Cardiac muscle cell (in vitro differentiated cells and primary cell): ENCODE data around the gene HM13. TPM values are rescaled to one million over a fixed set of nuclear protein-coding genes. Genes with fewer than 3 reads are reported as not detected.

Source experiments
- DNase-seq, 2 donors: peaks; one replicate each; pipeline versions ENCODE4 v3.0.0 to v3.0.0-alpha.2; 2010 to 2017; ENCODE audit warnings: low read depth in 1 of 2, low spot score in 1 of 2
- H3K27ac ChIP-seq: fragments of 200-600 bp; sonication (generic); 2 replicates; pipeline ENCODE4 v1.5.1; 2016
- H3K27me3 ChIP-seq: fragments of 200-600 bp; sonication (generic); 2 replicates; pipeline ENCODE4 v1.6.0; 2016; ENCODE audit warnings: control low read depth
- H3K36me3 ChIP-seq: fragments of 200-600 bp; sonication (generic); 2 replicates; pipeline ENCODE4 v1.5.1; 2016; ENCODE audit warnings: control low read depth
- H3K4me1 ChIP-seq: fragments of 200-600 bp; sonication (generic); 2 replicates; pipeline ENCODE4 v1.8.1; 2017; ENCODE audit warnings: low read depth, mild to moderate bottlenecking, mixed run types
- H3K4me3 ChIP-seq: fragments of 200-600 bp; sonication (generic); 2 replicates; pipeline ENCODE4 v1.5.1; 2016; ENCODE audit warnings: mild to moderate bottlenecking
- H3K9me3 ChIP-seq: fragments of 200-600 bp; sonication (generic); 2 replicates; pipeline ENCODE4 v1.5.1; 2017; ENCODE audit warnings: low read depth, mild to moderate bottlenecking, control low read depth
- polyA plus RNA-seq: library from polyadenylated mRNA; unstranded; fragments of >200 nt; fragmentation: Nextera tagmentation; extraction: Ambion mirVana; gene quantifications from 2 replicates; pipeline ENCODE4 v1.2.1, GENCODE V29; 2016
- total RNA-seq: library from RNA; depleted of rRNA; stranded (reverse); fragments of >200 nt; gene quantifications from 2 replicates; pipeline ENCODE4 v1.2.3, GENCODE V29; 2016
- TF ChIP-seq, protein P1 (sequence below): IDR thresholded peaks from 2 replicates; pipeline ENCODE4 v1.5.1; 2012; ENCODE audit warnings: low read depth, mild to moderate bottlenecking, low read length

HM13 gene
- total and polyA plus RNA-seq, 2 experiments from 2014 or later, result 49.8 to 170 TPM

GRCh38 chr20:31474758-31475427, 39.3 kb upstream of the HM13 start, which contains the start of the genes DEFB124 and REM1:
TSS of gene DEFB124 (minus strand) at chr20:31475127. CDS start at chr20:31473013, 2,114 bp downstream.
TSS of gene REM1 (plus strand) at chr20:31475288. CDS start at chr20:31476446, 1,158 bp downstream.
- Histone ChIP-seq H3K27ac (no peak within 1 kb of the TSS), H3K4me1 (no peaks in the 10 kb centered on the region), H3K36me3 (no peaks in the 10 kb centered on the region), H3K4me3 (no peak within 1 kb of the TSS), H3K9me3 (no peaks in the 10 kb centered on the region), H3K27me3 (no peaks in the 10 kb centered on the region)
- DNase-seq, result no peak
- TF ChIP-seq, protein P1, sequence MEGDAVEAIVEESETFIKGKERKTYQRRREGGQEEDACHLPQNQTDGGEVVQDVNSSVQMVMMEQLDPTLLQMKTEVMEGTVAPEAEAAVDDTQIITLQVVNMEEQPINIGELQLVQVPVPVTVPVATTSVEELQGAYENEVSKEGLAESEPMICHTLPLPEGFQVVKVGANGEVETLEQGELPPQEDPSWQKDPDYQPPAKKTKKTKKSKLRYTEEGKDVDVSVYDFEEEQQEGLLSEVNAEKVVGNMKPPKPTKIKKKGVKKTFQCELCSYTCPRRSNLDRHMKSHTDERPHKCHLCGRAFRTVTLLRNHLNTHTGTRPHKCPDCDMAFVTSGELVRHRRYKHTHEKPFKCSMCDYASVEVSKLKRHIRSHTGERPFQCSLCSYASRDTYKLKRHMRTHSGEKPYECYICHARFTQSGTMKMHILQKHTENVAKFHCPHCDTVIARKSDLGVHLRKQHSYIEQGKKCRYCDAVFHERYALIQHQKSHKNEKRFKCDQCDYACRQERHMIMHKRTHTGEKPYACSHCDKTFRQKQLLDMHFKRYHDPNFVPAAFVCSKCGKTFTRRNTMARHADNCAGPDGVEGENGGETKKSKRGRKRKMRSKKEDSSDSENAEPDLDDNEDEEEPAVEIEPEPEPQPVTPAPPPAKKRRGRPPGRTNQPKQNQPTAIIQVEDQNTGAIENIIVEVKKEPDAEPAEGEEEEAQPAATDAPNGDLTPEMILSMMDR, result no peak

DNA sequence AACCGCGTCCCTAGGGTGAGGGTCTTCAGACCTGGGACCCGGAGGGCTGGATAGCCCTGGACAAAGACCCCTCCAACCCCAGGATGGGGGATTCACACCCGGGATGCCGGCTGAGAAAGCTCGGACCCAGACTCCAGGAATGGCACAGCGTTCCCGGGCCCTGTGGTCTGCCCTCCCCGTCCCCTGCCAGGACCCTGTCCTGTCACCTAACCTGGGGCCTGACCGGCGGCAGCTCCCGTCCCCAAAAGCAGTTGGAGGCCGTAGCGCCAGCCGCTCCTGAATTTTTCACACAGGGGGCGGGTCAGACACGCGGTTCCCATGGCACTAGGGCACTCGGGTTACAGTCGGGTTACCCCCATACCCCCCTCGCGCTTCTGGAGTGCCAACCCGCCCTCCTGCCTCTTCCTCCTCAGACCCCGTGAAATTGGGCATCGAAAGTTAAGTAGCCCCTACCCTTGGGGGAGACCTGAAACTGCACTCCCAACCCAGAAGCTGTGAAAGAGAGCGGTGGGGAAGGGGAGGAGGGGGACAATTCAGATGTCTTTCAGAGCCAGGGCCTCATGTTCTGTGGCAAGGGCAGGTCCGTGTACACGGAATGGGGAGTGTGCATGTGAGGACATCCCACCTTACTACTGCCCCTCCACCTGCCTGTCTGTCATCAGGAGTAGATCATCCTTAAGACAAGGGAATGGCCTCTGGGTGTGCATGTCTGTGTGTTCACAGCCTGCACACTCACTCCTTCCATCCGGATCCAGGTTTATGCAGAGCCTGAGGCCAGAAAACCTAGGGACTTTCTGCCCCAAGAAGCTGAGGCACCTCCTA, 38.6 kb upstream of the HM13 start:
- Histone ChIP-seq H3K9me3 (no peaks in the 10 kb centered on the region), H3K36me3 (no peaks in the 10 kb centered on the region), H3K27ac (no peak overlapping the region), H3K4me1 (no peaks in the 10 kb centered on the region), H3K4me3 (no peak overlapping the region), H3K27me3 (no peaks in the 10 kb centered on the region)
- no peak for DNase-seq
- TF ChIP-seq, protein P1, result no peak

GRCh38 chr20:31476294-31476585, 38.0 kb upstream of the HM13 start:
- Histone ChIP-seq H3K9me3 (no peaks in the 10 kb centered on the region), H3K27ac (no peak overlapping the region), H3K4me1 (no peaks in the 10 kb centered on the region), H3K36me3 (no peaks in the 10 kb centered on the region), H3K27me3 (no peaks in the 10 kb centered on the region), H3K4me3 (no peak overlapping the region)
- TF ChIP-seq, protein P1, result no peak
- no peak for DNase-seq

DNA sequence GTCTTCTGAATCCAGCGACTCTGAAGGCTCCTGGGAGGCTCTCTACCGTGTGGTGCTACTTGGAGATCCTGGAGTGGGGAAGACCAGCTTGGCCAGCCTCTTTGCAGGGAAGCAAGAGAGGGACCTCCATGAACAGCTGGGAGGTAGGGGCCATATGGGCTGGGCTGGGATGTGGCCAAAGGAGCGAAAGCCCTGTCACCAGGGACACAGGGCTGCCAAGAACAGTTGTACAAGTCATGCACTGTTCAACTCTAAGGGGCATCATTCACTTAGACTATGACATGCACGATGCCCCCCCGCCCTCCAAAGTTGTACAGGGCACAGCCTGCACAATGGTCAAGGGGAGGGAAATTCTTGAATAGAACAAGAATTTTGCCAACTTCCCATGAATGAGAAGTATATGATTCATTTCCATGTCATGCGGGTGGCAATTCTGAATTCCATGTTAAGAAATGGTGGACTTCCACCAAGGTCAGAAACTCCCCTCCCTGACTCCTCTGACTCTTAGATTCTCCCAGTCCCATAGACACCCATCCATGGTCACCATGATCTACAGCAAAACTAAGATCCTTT, 37.5 kb upstream of the HM13 start:
- H3K4me3 ChIP-seq, result no peak overlapping the region
- TF ChIP-seq, protein P1, result no peak
- no peaks in the 10 kb centered on the region for H3K4me1 ChIP-seq
- DNase-seq, result peak in 1 of 2 donors; percentile 32
- no peak overlapping the region for H3K27ac ChIP-seq
- no peaks in the 10 kb centered on the region for H3K36me3 ChIP-seq
- H3K9me3 ChIP-seq, result no peaks in the 10 kb centered on the region
- H3K27me3 ChIP-seq, result no peaks in the 10 kb centered on the region

DNA sequence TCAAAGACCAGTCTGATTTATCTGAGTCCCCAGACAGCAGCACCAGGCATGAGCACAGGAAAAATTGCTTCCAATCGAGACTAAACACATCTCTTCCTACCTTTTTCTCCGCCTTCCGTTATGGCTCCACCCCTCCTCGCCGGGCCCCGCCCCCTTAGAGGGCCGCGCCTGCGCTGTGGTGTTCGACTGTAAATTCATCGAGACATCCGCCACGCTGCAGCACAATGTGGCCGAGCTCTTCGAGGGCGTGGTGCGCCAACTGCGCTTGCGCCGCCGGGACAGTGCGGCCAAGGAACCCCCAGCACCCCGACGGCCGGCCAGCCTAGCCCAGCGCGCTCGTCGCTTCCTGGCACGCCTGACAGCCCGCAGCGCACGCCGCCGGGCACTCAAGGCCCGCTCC, 30.2 kb upstream of the HM13 start:
- Histone ChIP-seq H3K4me3 (no peak overlapping the region), H3K36me3 (no peaks in the 10 kb centered on the region), H3K27ac (no peak overlapping the region), H3K9me3 (no peaks in the 10 kb centered on the region), H3K27me3 (no peaks in the 10 kb centered on the region), H3K4me1 (no peaks in the 10 kb centered on the region)
- no peak for DNase-seq
- TF ChIP-seq, protein P1, result no peak
